Mesenteric fat pad (tissue), 1 donor: ENCODE results near the gene NDUFV1. TPM values are rescaled to one million over a fixed set of nuclear protein-coding genes. Genes with fewer than 3 reads are reported as not detected.

ENCODE experiments used
- DNase-seq: peaks from one replicate; pipeline ENCODE4 v3.0.0-alpha.2; 2020; ENCODE audit warnings: low spot score
- total RNA-seq: library from RNA; stranded (reverse); fragmentation: NEBNext Ultra II Directional; extraction: Animal tissue kit (Norgen Biotek cat#: 25700); gene quantifications from one replicate; pipeline ENCODE4 v1.2.1, GENCODE V29; 2021
- donor health status: DM: yes; HTN: yes; CAD: no.

Gene NDUFV1
- total RNA-seq, 1 donor from 2014 or later = 147 TPM

GRCh38 chr11:67652965-67653845 lies 46.5 kb downstream of the NDUFV1 start:
- DNase-seq = peak; percentile 14

GRCh38 chr11:67654225-67654624 lies 47.5 kb downstream of the NDUFV1 start:
- no peak for DNase-seq

- peak; percentile 22 for DNase-seq
These were observed 49.7 kb downstream of the NDUFV1 start for GRCh38 chr11:67656278-67656922.

- no peak for DNase-seq
These were observed 50.6 kb downstream of the NDUFV1 start for GRCh38 chr11:67657300-67657699.

- peak; percentile 57 for DNase-seq
These were observed 53.0 kb downstream of the NDUFV1 start for GRCh38 chr11:67659651-67660165.

- DNase-seq = peak; percentile 45
These were observed 54.0 kb downstream of the NDUFV1 start for GRCh38 chr11:67660752-67661151.

Other genes with a start within 250 kb of the NDUFV1 start
- 7.7 TPM for gene CLCF1, start 233.3 kb upstream of the NDUFV1 start, total RNA-seq
- gene RAD9A, start 214.9 kb upstream of the NDUFV1 start, total RNA-seq = 10.4 TPM
- 92.4 TPM for gene PPP1CA, start 205.1 kb upstream of the NDUFV1 start, total RNA-seq
- gene TBC1D10C, start 202.9 kb upstream of the NDUFV1 start, total RNA-seq = 5.3 TPM
- 0.29 TPM for gene CARNS1, start 191.3 kb upstream of the NDUFV1 start, total RNA-seq
- 32.4 TPM for gene RPS6KB2, start 178.4 kb upstream of the NDUFV1 start, total RNA-seq
- 3.3 TPM for gene PTPRCAP, start 169.3 kb upstream of the NDUFV1 start, total RNA-seq
- gene CORO1B, start 163.5 kb upstream of the NDUFV1 start, total RNA-seq = 83.1 TPM
- not detected for gene GPR152, start 154.2 kb upstream of the NDUFV1 start, total RNA-seq
- 3.8 TPM for gene CABP4, start 151.6 kb upstream of the NDUFV1 start, total RNA-seq
- gene TMEM134, start 137.7 kb upstream of the NDUFV1 start, total RNA-seq = 43.2 TPM
- gene AIP, start 123.9 kb upstream of the NDUFV1 start, total RNA-seq = 39.5 TPM
- 29.5 TPM for gene PITPNM1, start 101.6 kb upstream of the NDUFV1 start, total RNA-seq
- 59.6 TPM for gene CDK2AP2, start 98.8 kb upstream of the NDUFV1 start, total RNA-seq
- gene CABP2, start 83.5 kb upstream of the NDUFV1 start, total RNA-seq = not detected
- gene GSTP1, start 23.1 kb upstream of the NDUFV1 start, total RNA-seq = 355 TPM
- 12.9 TPM for gene NUDT8, start 23.0 kb downstream of the NDUFV1 start, total RNA-seq
- gene TBX10, start 32.8 kb downstream of the NDUFV1 start, total RNA-seq = not detected
- gene ACY3, start 43.8 kb downstream of the NDUFV1 start, total RNA-seq = not detected
- gene ALDH3B2, start 67.7 kb downstream of the NDUFV1 start, total RNA-seq = not detected